PC-9 (cell line): ENCODE results near the gene NCF4.

Source experiments
- EZH2 ChIP-seq: fragments of 200-600 bp; sonication (generic); IDR thresholded peaks from 2 replicates; pipeline ENCODE4 v1.8.0; 2017; ENCODE audit warnings: antibody characterized with exemption, low read depth
- TF ChIP-seq, protein P1 (sequence below): fragments of 200-600 bp; sonication (generic); conservative IDR thresholded peaks from 2 replicates; pipeline ENCODE4 v1.6.1; 2017; ENCODE audit warnings: mixed run types, antibody characterized with exemption, mild to moderate bottlenecking, moderate library complexity

GRCh38 chr22:36872084-36872483, 11.3 kb downstream of the NCF4 start:
- TF ChIP-seq, protein P1, sequence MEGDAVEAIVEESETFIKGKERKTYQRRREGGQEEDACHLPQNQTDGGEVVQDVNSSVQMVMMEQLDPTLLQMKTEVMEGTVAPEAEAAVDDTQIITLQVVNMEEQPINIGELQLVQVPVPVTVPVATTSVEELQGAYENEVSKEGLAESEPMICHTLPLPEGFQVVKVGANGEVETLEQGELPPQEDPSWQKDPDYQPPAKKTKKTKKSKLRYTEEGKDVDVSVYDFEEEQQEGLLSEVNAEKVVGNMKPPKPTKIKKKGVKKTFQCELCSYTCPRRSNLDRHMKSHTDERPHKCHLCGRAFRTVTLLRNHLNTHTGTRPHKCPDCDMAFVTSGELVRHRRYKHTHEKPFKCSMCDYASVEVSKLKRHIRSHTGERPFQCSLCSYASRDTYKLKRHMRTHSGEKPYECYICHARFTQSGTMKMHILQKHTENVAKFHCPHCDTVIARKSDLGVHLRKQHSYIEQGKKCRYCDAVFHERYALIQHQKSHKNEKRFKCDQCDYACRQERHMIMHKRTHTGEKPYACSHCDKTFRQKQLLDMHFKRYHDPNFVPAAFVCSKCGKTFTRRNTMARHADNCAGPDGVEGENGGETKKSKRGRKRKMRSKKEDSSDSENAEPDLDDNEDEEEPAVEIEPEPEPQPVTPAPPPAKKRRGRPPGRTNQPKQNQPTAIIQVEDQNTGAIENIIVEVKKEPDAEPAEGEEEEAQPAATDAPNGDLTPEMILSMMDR = no peak
- TF ChIP-seq EZH2 = no peak
